ENCODE measurements around the gene ZFAND5.
A peak's percentile ranks its signal among the peaks of the same experiment; 100 is the strongest.

The ZFAND5 gene

GRCh38 chr9:72362680-72363139 is 2.3 kb downstream of the ZFAND5 start:
- DNase-seq: peak; percentile 76

GRCh38 chr9:72362118-72362531 is 2.9 kb downstream of the ZFAND5 start:
- DNase-seq: no peak

GRCh38 chr9:72361217-72361616 is 3.8 kb downstream of the ZFAND5 start:
- no peak for DNase-seq

GRCh38 chr9:72360324-72360723 is 4.7 kb downstream of the ZFAND5 start:
- DNase-seq: no peak

- no peak for DNase-seq
Measured at GRCh38 chr9:72356041-72356582, 8.9 kb downstream of the ZFAND5 start.

- no peak for DNase-seq
Measured at GRCh38 chr9:72355153-72355552, 9.9 kb downstream of the ZFAND5 start.

GRCh38 chr9:72354704-72355103 is 10.3 kb downstream of the ZFAND5 start:
- no peak for DNase-seq

GRCh38 chr9:72353455-72354116 is 11.4 kb downstream of the ZFAND5 start:
- no peak for DNase-seq

- no peak for DNase-seq
Measured at GRCh38 chr9:72352911-72353388, 12.1 kb downstream of the ZFAND5 start.

GRCh38 chr9:72351538-72352453 is 13.2 kb downstream of the ZFAND5 start:
- DNase-seq: no peak

- DNase-seq: no peak
Measured at GRCh38 chr9:72349911-72350310, 15.1 kb downstream of the ZFAND5 start.

- no peak for DNase-seq
Measured at GRCh38 chr9:72349240-72349639, 15.8 kb downstream of the ZFAND5 start.

GRCh38 chr9:72346333-72346732 is 18.7 kb downstream of the ZFAND5 start:
- DNase-seq: no peak

GRCh38 chr9:72338631-72339030 is 26.4 kb downstream of the ZFAND5 start:
- DNase-seq: no peak

- no peak for DNase-seq
Measured at GRCh38 chr9:72337286-72337685, 27.7 kb downstream of the ZFAND5 start.

- no peak for DNase-seq
Measured at GRCh38 chr9:72334658-72335337, 30.2 kb downstream of the ZFAND5 start.

GRCh38 chr9:72333709-72334108 is 31.3 kb downstream of the ZFAND5 start:
- no peak for DNase-seq

GRCh38 chr9:72333197-72333596 is 31.8 kb downstream of the ZFAND5 start:
- no peak for DNase-seq

GRCh38 chr9:72332351-72332750 is 32.7 kb downstream of the ZFAND5 start:
- DNase-seq: no peak

- no peak for DNase-seq
Measured at GRCh38 chr9:72327631-72328030, 37.4 kb downstream of the ZFAND5 start.

- DNase-seq: no peak
Measured at GRCh38 chr9:72326641-72327040, 38.4 kb downstream of the ZFAND5 start.

GRCh38 chr9:72324974-72325373 is 40.0 kb downstream of the ZFAND5 start:
- no peak for DNase-seq

- no peak for DNase-seq
Measured at GRCh38 chr9:72322678-72323077, 42.3 kb downstream of the ZFAND5 start.

Data from activated effector memory CD4-positive, alpha-beta T cell treated with anti-CD3 and anti-CD28 coated beads, Interleukin-2, amount 50 U/mL, for 16 hours (primary cell).